ENCODE data around the gene ALKBH6.

Gene ALKBH6

DNA sequence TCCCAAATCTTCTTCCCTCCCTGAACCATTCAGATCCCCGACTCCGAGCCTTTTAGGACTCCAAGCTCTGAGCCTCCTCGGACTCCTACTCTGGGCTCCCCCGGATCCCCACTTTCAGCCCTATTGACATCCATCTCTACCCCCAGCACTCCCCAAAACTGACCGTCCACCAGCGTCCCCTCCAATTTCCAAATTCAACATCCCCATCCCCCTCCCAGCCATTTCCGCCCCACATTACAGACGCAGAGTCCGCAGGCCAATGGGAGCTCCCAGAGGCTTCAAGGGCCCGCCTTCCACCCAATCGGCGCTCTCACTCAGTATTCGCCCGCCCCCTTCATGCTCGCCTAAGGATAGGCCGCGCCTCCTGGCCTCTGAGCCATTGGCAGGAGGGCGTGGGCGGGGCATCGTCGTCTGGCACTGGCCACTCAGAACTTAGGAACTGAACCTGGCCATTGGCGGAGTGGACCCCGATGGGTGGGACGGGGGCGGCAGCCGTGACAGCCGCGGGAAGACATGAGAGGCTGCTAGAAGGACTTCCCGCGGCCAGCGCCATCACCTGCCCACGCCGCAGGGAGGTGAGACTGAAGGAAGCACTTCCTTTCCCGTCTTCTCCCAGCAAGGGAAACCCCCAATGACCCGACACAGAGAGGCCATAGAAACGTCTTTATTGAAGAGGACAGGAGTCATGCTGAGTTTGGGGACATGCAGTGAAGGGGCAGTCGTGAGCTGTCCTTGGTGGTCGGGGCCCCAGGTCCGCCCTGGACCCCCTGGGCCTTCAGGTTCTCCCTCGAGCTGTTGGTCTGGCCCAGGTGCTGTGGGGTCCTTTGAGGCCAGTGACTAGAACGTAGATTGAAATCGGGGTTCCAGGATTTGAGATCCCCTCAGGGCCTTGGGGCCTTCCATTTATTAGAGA is at the start of gene ALKBH6:
TSS of gene ALKBH6 (minus strand) at position 202 of the 913 bp plus-strand sequence. CDS start 816 bp downstream, outside the sequence.
- Histone ChIP-seq H3K9me3 (ENCODE audit: severe bottlenecking) (no peaks in the 10 kb centered on the region), H3K4me3 (ENCODE audit: severe bottlenecking) (peak within 1 kb of the TSS; percentile 51), H3K4me1 (ENCODE audit: insufficient read depth, poor library complexity, severe bottlenecking) (no peaks in the 10 kb centered on the region), H3K27me3 (ENCODE audit: insufficient read depth, poor library complexity, severe bottlenecking) (no peaks in the 10 kb centered on the region), H3K36me3 (ENCODE audit: low read depth) (0 out of 2 replicates have a peak, but pooled peaks cover 2% of the 10 kb centered on the region), H3K27ac (ENCODE audit: poor library complexity, severe bottlenecking) (peak within 1 kb of the TSS; percentile 22)
- DNase-seq (ENCODE audit: low spot score) (peak; percentile 100), ATAC-seq (ENCODE audit: low read depth) (peak; percentile 98)
- TF ChIP-seq, protein P1, sequence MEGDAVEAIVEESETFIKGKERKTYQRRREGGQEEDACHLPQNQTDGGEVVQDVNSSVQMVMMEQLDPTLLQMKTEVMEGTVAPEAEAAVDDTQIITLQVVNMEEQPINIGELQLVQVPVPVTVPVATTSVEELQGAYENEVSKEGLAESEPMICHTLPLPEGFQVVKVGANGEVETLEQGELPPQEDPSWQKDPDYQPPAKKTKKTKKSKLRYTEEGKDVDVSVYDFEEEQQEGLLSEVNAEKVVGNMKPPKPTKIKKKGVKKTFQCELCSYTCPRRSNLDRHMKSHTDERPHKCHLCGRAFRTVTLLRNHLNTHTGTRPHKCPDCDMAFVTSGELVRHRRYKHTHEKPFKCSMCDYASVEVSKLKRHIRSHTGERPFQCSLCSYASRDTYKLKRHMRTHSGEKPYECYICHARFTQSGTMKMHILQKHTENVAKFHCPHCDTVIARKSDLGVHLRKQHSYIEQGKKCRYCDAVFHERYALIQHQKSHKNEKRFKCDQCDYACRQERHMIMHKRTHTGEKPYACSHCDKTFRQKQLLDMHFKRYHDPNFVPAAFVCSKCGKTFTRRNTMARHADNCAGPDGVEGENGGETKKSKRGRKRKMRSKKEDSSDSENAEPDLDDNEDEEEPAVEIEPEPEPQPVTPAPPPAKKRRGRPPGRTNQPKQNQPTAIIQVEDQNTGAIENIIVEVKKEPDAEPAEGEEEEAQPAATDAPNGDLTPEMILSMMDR (IDR thresholded peaks at IDR 0.05; ENCODE audit: poor library complexity, severe bottlenecking): no peak

DNA sequence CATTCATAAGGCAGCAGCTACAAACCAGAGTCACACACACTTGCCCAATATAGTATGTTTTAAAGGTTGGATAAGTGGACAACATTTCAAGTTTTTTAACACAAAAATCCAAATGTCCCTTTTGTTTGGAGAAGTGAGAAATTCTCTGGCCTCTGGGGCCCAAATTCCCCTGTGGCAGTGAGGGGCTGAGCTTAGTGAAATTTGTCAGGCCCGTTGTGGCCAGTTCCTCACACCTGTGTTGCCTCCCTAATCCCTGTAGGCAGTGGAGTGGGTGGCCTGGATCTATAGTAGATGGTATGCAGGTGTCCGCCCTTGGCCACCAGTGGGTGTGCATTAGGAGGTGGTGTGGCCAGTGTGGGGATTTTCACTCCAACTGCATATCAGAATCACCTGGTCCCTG is 47.4 kb upstream of the ALKBH6 start:
- no peak overlapping the region for H3K27ac ChIP-seq (ENCODE audit: poor library complexity, severe bottlenecking)
- no peak overlapping the region for H3K4me3 ChIP-seq (ENCODE audit: severe bottlenecking)

DNA sequence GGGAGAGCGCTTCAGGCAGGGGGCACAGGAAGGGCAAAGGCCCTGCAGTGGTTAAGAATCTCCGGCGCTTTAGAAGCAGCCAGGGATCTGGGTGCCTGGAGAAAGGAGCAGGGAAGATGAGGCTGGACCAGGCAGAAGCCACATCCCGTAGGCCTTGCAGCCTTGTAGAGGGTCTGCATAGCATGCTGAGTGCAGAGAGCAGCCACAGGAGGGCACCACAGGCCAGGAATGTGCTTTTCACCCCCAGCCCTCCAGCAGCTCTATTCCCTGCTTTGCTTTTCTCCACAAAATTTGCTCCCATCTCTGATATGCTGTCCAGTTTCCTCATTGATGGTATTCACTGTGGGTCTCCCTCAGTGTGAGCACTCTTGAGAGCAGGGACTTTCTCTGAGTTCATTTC is 46.4 kb upstream of the ALKBH6 start:
- Histone ChIP-seq H3K36me3 (ENCODE audit: low read depth) (peaks cover 27% of the 10 kb centered on the region), H3K27ac (ENCODE audit: poor library complexity, severe bottlenecking) (no peak overlapping the region), H3K9me3 (ENCODE audit: severe bottlenecking) (no peaks in the 10 kb centered on the region), H3K27me3 (ENCODE audit: insufficient read depth, poor library complexity, severe bottlenecking) (no peaks in the 10 kb centered on the region), H3K4me3 (ENCODE audit: severe bottlenecking) (no peak overlapping the region), H3K4me1 (ENCODE audit: insufficient read depth, poor library complexity, severe bottlenecking) (no peaks in the 10 kb centered on the region)
- TF ChIP-seq, protein P1 (IDR thresholded peaks at IDR 0.05; ENCODE audit: poor library complexity, severe bottlenecking): peak; percentile 44
- DNase-seq (ENCODE audit: low spot score) (no peak), ATAC-seq (ENCODE audit: low read depth) (peak; percentile 73; the same call in 2 of the 3 replicates)

More for the DNA sequence above, 47.4 kb upstream of the ALKBH6 start:
- H3K9me3 ChIP-seq (ENCODE audit: severe bottlenecking): no peaks in the 10 kb centered on the region
- TF ChIP-seq, protein P1 (IDR thresholded peaks at IDR 0.05; ENCODE audit: poor library complexity, severe bottlenecking): no peak
- ATAC-seq (ENCODE audit: low read depth) (no peak), DNase-seq (ENCODE audit: low spot score) (no peak)
- no peaks in the 10 kb centered on the region for H3K4me1 ChIP-seq (ENCODE audit: insufficient read depth, poor library complexity, severe bottlenecking)
- peaks cover 30% of the 10 kb centered on the region for H3K36me3 ChIP-seq (ENCODE audit: low read depth)
- H3K27me3 ChIP-seq (ENCODE audit: insufficient read depth, poor library complexity, severe bottlenecking): no peaks in the 10 kb centered on the region

DNA sequence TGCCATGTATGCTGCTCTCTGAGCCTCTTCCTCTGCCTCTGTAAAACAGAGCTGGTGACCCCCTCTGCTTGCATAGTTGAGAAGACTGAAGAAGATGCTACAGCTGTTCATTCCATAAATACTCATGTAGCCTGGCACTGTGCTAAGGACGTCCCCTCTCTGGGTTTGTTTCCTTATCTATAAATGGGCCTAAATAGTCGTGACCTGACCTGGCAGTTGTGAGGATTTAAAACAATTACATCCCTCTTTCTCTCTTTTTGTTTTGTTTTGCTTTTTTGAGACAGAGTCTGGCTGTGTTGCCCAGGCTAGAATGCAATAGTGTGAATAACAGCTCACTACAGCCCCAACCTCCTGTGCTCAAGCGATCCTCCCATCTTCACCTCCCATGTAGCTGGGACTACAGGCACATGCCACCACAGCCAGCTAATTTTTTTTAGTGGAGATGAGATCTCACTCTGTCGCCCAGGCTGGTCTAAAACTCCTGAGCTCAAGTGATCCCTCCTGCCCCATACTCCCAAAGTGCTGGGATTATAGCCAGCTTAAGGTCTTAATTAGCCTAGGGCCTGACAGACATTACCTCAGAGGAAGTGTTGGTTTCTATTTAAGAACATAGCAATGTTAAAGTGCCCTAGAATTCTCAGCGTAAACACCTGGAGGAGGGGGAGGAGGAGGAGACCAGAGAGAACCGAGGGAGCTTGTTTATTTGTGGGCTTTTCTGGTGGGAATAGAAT is 45.3 kb upstream of the ALKBH6 start:
- TF ChIP-seq, protein P1 (IDR thresholded peaks at IDR 0.05; ENCODE audit: poor library complexity, severe bottlenecking): no peak
- H3K9me3 ChIP-seq (ENCODE audit: severe bottlenecking): no peaks in the 10 kb centered on the region
- ATAC-seq (ENCODE audit: low read depth) (no peak), DNase-seq (ENCODE audit: low spot score) (no peak)
- H3K27ac ChIP-seq (ENCODE audit: poor library complexity, severe bottlenecking): no peak overlapping the region
- no peaks in the 10 kb centered on the region for H3K27me3 ChIP-seq (ENCODE audit: insufficient read depth, poor library complexity, severe bottlenecking)
- H3K36me3 ChIP-seq (ENCODE audit: low read depth): peaks cover 20% of the 10 kb centered on the region
- H3K4me3 ChIP-seq (ENCODE audit: severe bottlenecking): no peak overlapping the region
- no peaks in the 10 kb centered on the region for H3K4me1 ChIP-seq (ENCODE audit: insufficient read depth, poor library complexity, severe bottlenecking)
